ENCODE measurements around the gene EDN2. TPM values are rescaled to one million over a fixed set of nuclear protein-coding genes. Genes with fewer than 3 reads are reported as not detected.

The EDN2 gene
- total and polyA plus RNA-seq, 2 of the 8 experiments (the other 6 are each of a cell fraction or from before 2014, with no cell fraction given): 0.32 to 0.39 TPM

DNA sequence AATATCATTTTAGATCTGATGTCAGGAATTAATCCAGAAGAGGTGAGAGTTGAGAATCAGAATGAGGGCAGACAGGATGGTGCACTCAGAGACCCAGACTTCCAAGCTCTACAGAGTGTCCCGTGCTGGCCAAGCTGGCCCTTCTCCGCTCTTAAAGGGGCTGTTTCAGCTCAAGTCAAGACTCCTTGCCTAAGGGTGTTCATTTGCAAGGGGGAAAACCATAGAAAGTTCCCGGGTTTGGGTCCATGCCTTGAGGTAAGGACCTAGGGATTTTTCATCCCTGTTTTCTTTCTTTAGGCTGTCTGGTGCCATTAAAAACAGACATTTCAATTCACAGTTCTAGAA lies 47.5 kb downstream of the EDN2 start:
- Histone ChIP-seq H3K23me2 (ENCODE audit: low read depth, low read length) (no peaks in the 10 kb centered on the region), H4K20me1 (replicated peaks in 1 of 2; ENCODE audit: control insufficient read depth in 1 of 2, insufficient read depth in 2 of 2, low read length in 2 of 2) (no peaks in the 10 kb centered on the region), H2BK12ac (ENCODE audit: low read depth, low read length) (no peak overlapping the region), H2AFZ (ENCODE audit: low read length) (no peak overlapping the region), H3K79me1 (ENCODE audit: low read depth, low read length) (no peaks in the 10 kb centered on the region), H3K4me2 (ENCODE audit: insufficient read depth in 1 of 2, low read depth in 2 of 2, low read length in 2 of 2) (no peak overlapping the region), H2BK120ac (replicated peaks; ENCODE audit: low read depth, low read length) (no peak overlapping the region), H2BK15ac (ENCODE audit: low read length) (no peak overlapping the region), H3K9ac (replicated peaks in 1 of 4; ENCODE audit: extremely low read depth in 1 of 4, low read depth in 3 of 4, low read length in 3 of 4) (no peak overlapping the region; a peak in 1 of 7 replicates), H3K23ac (ENCODE audit: insufficient read length) (no peak overlapping the region), H3K4me3 (ENCODE audit: extremely low read depth in 1 of 4, insufficient read depth in 2 of 4, low read depth in 3 of 4, low read length in 4 of 4) (no peak overlapping the region), H3K18ac (ENCODE audit: extremely low read depth, low read length) (no peak overlapping the region), H3K9me3 (ENCODE audit: insufficient read depth in 2 of 2, low read depth in 1 of 2, low read length in 1 of 2) (no peaks in the 10 kb centered on the region), H3K4ac (replicated peaks; ENCODE audit: insufficient read length, low read depth, low read length) (no peak overlapping the region), H3K27ac (ENCODE audit: low read depth, low read length) (no peak overlapping the region), H4K5ac (ENCODE audit: insufficient read length, low read depth, low read length) (no peak overlapping the region), H2BK20ac (ENCODE audit: low read length) (no peak overlapping the region), H3K14ac (ENCODE audit: insufficient read length) (no peak overlapping the region), H3K4me1 (replicated peaks in 1 of 4; ENCODE audit: control insufficient read depth in 3 of 4, insufficient read depth in 4 of 4, low read length in 3 of 4) (peaks cover 0 to 10% (median 4%) of the 10 kb centered on the region in 4 experiments; a peak in 5 of 7 replicates), H3K27me3 (replicated peaks in 1 of 4; ENCODE audit: control insufficient read depth in 3 of 4, extremely low read depth in 1 of 4, insufficient read depth in 3 of 4, low read length in 3 of 4) (no peaks in the 10 kb centered on the region), H3K56ac (replicated peaks; ENCODE audit: insufficient read length, low read depth, low read length) (no peak overlapping the region), H3K79me2 (ENCODE audit: control insufficient read depth in 1 of 2, insufficient read depth in 2 of 2, low read length in 2 of 2) (no peaks in the 10 kb centered on the region), H2BK5ac (ENCODE audit: low read depth, low read length) (no peak overlapping the region), H2AK5ac (ENCODE audit: low read depth, low read length) (no peak overlapping the region), H3K36me3 (ENCODE audit: control insufficient read depth in 2 of 4, insufficient read depth in 4 of 4, low read length in 3 of 4) (no peaks in the 10 kb centered on the region), H4K8ac (ENCODE audit: extremely low read depth, insufficient read depth, low read length) (no peak overlapping the region), H4K91ac (replicated peaks; ENCODE audit: insufficient read length, low read length) (no peak overlapping the region)
- FAIRE-seq: no peak
- POLR2A ChIA-PET (ENCODE audit: partially characterized antibody): interaction anchor here (0.8 to 1.9 kb wide), 2 partner anchors 9 to 30 kb away, joined by 3 to 6 read pairs; no protein-coding TSS in a partner anchor
- CTCF ChIA-PET (ENCODE audit: partially characterized antibody): interaction anchor here (1.1 to 16.2 kb wide), 5 partner anchors 8 to 116 kb away, joined by 3 to 420 read pairs (median 52); partner anchors contain the start of gene FOXO6
- no peak for DNase-seq (ENCODE audit: low read depth in 1 of 2, low spot score in 2 of 2)
- WGBS, 2 experiments (ENCODE audit: extremely low coverage in 1 of 2, insufficient coverage in 1 of 2, insufficient read length in 1 of 2, insufficient replicate concordance in 2 of 2, low coverage in 1 of 2, low lambda C conversion rate in 2 of 2, missing lambda C conversion rate in 1 of 2): 85% methylated on average over 3 of the region's 3 CpGs; no CpG with 5 or more reads in 1 of the 2 experiments
